GM12872 (cell line): ENCODE data around the gene INPP5E.

Experiments used
- TF ChIP-seq, protein P1 (sequence below): IDR thresholded peaks from 3 replicates; pipeline ENCODE4 v1.5.1; 2011; ENCODE audit warnings: low read depth, mild to moderate bottlenecking, low read length, moderate library complexity; ENCODE audit not compliant: insufficient read depth

Gene INPP5E

DNA sequence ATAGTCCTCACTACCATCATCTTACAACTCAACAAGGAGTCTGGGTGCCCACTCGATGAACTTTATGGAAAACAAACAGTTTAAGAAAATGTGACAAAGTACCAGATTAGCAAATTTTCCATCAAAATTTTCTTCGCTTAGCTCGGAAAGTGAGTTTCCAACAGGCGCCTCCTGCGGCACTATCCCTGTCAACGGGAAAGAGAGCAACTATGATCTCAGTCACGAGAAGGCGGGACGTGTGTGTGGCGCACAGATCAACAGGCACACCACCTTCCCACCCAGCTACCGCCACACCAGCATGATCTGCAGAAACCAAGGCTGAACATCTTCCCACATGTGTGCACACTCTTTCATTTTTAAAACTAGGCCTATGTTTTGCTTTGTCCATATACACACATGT, 13.7 kb upstream of the INPP5E start:
- TF ChIP-seq, protein P1, sequence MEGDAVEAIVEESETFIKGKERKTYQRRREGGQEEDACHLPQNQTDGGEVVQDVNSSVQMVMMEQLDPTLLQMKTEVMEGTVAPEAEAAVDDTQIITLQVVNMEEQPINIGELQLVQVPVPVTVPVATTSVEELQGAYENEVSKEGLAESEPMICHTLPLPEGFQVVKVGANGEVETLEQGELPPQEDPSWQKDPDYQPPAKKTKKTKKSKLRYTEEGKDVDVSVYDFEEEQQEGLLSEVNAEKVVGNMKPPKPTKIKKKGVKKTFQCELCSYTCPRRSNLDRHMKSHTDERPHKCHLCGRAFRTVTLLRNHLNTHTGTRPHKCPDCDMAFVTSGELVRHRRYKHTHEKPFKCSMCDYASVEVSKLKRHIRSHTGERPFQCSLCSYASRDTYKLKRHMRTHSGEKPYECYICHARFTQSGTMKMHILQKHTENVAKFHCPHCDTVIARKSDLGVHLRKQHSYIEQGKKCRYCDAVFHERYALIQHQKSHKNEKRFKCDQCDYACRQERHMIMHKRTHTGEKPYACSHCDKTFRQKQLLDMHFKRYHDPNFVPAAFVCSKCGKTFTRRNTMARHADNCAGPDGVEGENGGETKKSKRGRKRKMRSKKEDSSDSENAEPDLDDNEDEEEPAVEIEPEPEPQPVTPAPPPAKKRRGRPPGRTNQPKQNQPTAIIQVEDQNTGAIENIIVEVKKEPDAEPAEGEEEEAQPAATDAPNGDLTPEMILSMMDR = no peak

DNA sequence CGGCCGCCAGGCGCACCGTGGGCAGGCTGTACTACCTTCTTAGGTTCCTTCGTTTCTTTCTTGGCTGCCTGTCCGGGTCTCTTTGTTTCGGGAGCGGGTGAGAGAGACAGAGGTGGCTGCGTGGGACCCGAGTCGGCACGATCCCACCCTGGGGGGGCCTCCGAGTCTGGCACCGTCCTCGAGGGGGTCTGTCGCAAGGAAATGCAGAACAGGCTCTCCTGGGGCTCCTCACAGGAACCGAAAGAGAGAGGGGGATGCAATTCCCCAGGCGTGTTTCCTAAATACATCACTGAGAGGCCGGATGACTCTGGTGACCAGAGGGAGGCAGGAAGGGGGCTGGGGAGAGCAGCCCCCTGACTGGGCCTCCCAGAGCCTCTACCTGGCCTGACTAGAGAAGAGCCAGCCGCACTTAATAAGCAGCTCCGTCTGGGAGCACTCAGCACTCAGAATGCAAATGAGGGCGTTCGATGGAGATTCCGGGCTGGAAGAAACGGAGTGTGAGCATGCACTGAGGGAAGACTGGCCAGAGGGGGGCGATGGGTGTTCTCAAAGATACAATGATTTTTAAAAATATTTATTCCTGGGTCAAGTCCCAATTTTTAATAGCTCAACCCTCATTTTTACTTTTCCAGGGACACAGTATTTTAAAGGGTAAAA, 11.7 kb upstream of the INPP5E start:
- TF ChIP-seq, protein P1 = no peak

DNA sequence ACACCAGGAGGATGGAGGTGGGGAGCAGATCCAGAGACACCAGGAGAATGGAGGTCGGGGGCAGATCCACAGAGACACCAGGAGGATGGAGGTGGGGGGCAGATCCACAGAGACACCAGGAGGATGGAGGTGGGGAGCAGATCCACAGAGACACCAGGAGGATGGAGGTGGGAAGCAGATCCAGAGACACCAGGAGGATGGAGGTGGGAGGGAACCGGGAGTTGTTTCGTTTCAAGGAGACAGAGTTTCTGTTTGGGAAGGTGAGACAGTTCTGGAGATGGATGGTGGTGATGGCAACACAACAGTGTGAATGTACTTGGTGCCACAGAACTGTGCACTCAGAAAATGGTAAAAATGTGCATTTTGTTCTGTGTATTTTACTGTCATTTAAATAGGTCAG, 9.0 kb upstream of the INPP5E start:
- TF ChIP-seq, protein P1 = no peak

DNA sequence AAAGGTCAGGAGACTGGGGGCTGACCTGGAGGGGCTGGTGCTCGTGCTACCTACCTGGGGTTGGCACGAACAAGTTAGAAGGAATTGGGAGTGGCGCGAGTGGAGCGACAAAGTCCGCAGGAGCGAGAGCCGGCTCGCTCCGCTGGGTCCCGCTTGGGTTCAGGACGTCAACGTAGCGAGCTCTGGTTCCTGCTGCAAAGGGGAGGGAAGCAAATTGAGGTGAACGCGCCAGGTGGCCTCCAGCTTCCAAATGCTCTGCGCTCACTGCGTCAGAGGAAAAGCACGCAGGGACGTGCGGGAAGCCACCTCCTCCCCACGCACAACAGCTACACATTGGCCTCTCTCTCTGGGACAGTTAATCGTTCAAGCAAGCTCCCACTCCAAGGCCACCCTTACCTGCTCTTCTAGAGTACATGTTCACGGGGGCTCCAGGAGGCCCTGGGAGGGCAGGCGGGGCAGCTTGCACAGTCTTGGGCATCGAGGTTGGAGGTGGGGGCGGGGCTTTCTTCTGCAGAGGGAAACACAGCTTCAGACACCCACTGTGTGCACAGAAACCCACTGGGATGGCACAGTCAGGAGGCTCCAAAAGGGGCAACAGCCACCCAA, 7.6 kb upstream of the INPP5E start:
- TF ChIP-seq, protein P1 = no peak

DNA sequence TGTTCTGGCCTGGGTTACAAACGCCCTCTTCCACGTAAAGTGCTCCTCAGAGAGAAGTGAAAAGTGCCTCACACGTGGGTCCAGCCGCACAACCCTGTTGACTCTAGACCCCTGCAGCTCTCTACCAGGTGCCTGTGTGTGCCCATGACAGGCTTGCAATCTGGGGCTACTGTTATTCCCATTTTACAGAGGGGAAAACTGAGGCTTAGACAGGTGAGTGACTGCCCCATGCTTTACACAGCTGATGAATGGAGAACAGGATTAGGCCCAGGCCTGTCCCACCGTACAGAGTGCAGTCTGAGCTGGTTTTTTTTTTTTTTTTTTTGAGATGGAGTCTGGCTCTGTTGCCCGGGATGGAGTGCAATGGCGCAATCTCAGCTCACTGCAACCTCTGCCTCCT, 6.2 kb upstream of the INPP5E start:
- TF ChIP-seq, protein P1 = no peak

DNA sequence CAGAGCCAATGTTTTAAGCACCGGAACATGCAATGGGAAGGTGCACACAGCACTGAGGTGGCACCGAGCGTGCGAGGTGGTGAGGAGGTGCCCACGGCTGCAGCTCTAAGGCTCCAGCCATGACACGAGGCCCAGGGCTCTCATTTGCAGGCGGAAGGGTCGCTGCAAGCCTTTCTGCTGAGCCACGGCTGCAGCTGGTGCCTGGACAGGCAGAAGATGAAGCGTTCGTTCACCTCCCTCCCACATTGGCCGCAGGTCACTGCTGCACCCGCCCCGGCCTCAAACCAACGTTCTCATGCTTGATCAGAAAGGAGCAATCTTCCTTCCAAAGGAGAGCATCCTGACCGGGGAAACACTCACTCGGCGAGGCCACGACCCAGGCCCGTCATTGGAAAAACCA, 4.5 kb upstream of the INPP5E start:
- TF ChIP-seq, protein P1 = no peak

DNA sequence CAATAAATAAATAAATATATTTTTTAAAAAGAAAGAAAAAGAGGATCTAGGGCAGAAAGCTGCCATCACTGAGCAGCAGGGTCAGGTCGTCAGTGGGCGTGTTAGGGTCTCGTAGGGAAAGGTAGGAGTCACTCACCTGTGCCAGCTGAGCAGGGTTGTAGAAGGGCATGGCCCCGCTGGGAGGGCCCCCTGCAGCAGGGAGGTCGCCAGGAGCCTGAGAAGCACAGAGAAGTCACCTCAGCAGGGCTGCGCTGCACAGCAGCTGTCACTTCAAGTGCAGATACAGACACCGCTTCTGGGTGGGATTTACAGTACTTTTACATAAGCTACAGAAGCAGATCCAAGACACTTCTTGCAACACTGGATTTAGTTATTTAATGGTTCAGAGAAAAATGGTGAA, 4.0 kb upstream of the INPP5E start:
- TF ChIP-seq, protein P1 = no peak
